GM12878 (cell line): Measurements from ENCODE around the gene JMY. TPM values are rescaled to one million over a fixed set of nuclear protein-coding genes. Genes with fewer than 3 reads are reported as not detected.

Source experiments
- ATAC-seq: fragments of 200-7000 bp; cut with Tn5 transposase; 3 replicates; pipeline ENCODE4 v1.9.1; 2020; ENCODE audit warnings: mild to moderate bottlenecking, moderate library complexity
- BruUV-seq: library from RNA; stranded (reverse); fragments of 400-500 nt; replicated peaks from 2 replicates; lab custom pipeline; 2021; lab: Mats Ljungman, UMichigan
- CTCF ChIA-PET: fragments of 300-600 bp; sonication (Branson Sonifier 250); formaldehyde crosslinking; extraction: SDS; loops from one replicate; lab custom pipeline; 2021; ENCODE audit warnings: inconsistent platforms; lab: Yijun Ruan, JAX
- POLR2A ChIA-PET: fragments of 350-600 bp; formaldehyde crosslinking; extraction: SDS; loops from one replicate; lab custom pipeline; 2021; ENCODE audit warnings: inconsistent platforms; lab: Charles Lee
- RAD21 ChIA-PET: fragments of 300-600 bp; sonication (Branson Sonifier 250); formaldehyde crosslinking; loops from one replicate; lab custom pipeline; 2023; ENCODE audit warnings: antibody characterized with exemption; ENCODE audit not compliant: unreplicated experiment; lab: Charles Lee
- SMC1A ChIA-PET: fragments of 300-600 bp; sonication (Branson Sonifier 250); formaldehyde crosslinking; loops from one replicate; lab custom pipeline; 2023; ENCODE audit not compliant: unreplicated experiment, uncharacterized antibody; lab: Charles Lee
- DNase-seq: peaks from one replicate; pipeline ENCODE4 v3.0.0-alpha.2; 2011; ENCODE audit warnings: low read depth, low spot score
- FAIRE-seq: peaks from 3 replicates; lab custom pipeline; 2011; peaks lifted over from hg19 to GRCh38; lab: Jason Lieb, UNC
- H2AFZ ChIP-seq: 2 replicates; pipeline ENCODE4 v1.6.0; 2011; ENCODE audit warnings: low read depth, low read length, control low read depth; ENCODE audit not compliant: control insufficient read depth
- H3K27ac ChIP-seq: 2 replicates; pipeline ENCODE4 v1.5.1; 2011; ENCODE audit warnings: control low read depth; ENCODE audit not compliant: control insufficient read depth, insufficient read depth
- H3K27me3 ChIP-seq, 2 experiments: replicated peaks in 1 of 2; 2 replicates each; pipeline versions ENCODE4 v1.6.0 to v1.6.1; 2011; ENCODE audit warnings: low read length in 1 of 2; ENCODE audit not compliant: control insufficient read depth in 2 of 2, insufficient read depth in 2 of 2
- H3K36me3 ChIP-seq, 2 experiments: 2 replicates each; pipeline ENCODE4 v1.5.1; 2011; ENCODE audit warnings: low read length in 1 of 2; ENCODE audit not compliant: control insufficient read depth in 2 of 2, insufficient read depth in 2 of 2
- H3K4me1 ChIP-seq: 2 replicates; pipeline ENCODE4 v1.6.1; 2011; ENCODE audit warnings: mild to moderate bottlenecking, low read length, moderate library complexity, mixed read lengths; ENCODE audit not compliant: control insufficient read depth, insufficient read depth
- H3K4me2 ChIP-seq: 2 replicates; pipeline ENCODE4 v1.6.0; 2011; ENCODE audit warnings: control low read depth; ENCODE audit not compliant: control insufficient read depth, insufficient read depth
- H3K4me3 ChIP-seq: fragments of 200-600 bp; sonication (generic); 2 replicates; pipeline ENCODE4 v1.5.1; 2016
- H3K79me2 ChIP-seq: 2 replicates; pipeline ENCODE4 v1.6.0; 2011; ENCODE audit warnings: low read length; ENCODE audit not compliant: control insufficient read depth, insufficient read depth
- H3K9ac ChIP-seq: 2 replicates; pipeline ENCODE4 v1.8.0; 2011; ENCODE audit warnings: low read length, control low read depth, mixed read lengths; ENCODE audit not compliant: control insufficient read depth, insufficient read depth
- H3K9me3 ChIP-seq: replicated peaks from 3 replicates; pipeline ENCODE4 v1.5.1; 2011; ENCODE audit warnings: mild to moderate bottlenecking, low read length; ENCODE audit not compliant: control insufficient read depth, insufficient read depth
- H4K20me1 ChIP-seq: 2 replicates; pipeline ENCODE4 v1.6.0; 2011; ENCODE audit not compliant: control insufficient read depth, insufficient read depth
- BCL11A ChIP-seq: IDR thresholded peaks from 2 replicates; pipeline ENCODE4 v1.6.1; 2011; ENCODE audit warnings: low read depth, low read length
- CBX5 ChIP-seq: sonication (generic); IDR thresholded peaks from 2 replicates; pipeline ENCODE4 v1.6.1; 2016; ENCODE audit warnings: low read depth, moderate library complexity, mild to moderate bottlenecking, inconsistent platforms
- IKZF2 ChIP-seq, 2 experiments: fragments of 450-650 bp; IDR thresholded peaks; 2 replicates each; pipeline ENCODE4 v1.6.1; 2017; ENCODE audit warnings: mild to moderate bottlenecking in 2 of 2, moderate library complexity in 2 of 2
- JUNB ChIP-seq: IDR thresholded peaks from 2 replicates; pipeline ENCODE4 v1.6.1; 2016; ENCODE audit warnings: antibody characterized with exemption, mild to moderate bottlenecking
- RAD21 ChIP-seq: IDR thresholded peaks from 2 replicates; pipeline ENCODE4 v1.6.1; 2011; ENCODE audit warnings: mild to moderate bottlenecking, low read depth, low read length, moderate library complexity; ENCODE audit not compliant: insufficient read depth
- ZBED1 ChIP-seq: IDR thresholded peaks from 2 replicates; pipeline ENCODE4 v1.6.1; 2016; ENCODE audit warnings: borderline replicate concordance
- ZNF207 ChIP-seq: fragments of 450-650 bp; IDR thresholded peaks from 2 replicates; pipeline ENCODE4 v1.6.1; 2014; ENCODE audit warnings: antibody characterized with exemption, mild to moderate bottlenecking, borderline replicate concordance
- ZNF622 ChIP-seq: fragments of 450-650 bp; IDR thresholded peaks from 2 replicates; pipeline ENCODE4 v1.6.1; 2017; ENCODE audit warnings: mild to moderate bottlenecking, inconsistent platforms
- ZZZ3 ChIP-seq: IDR thresholded peaks from 2 replicates; pipeline ENCODE4 v1.6.1; 2011; ENCODE audit warnings: low read depth; ENCODE audit not compliant: control insufficient read depth, insufficient read length
- WGBS: methylation state at CpG from one replicate; pipeline ENCODE4 v1.1.6; 2016; ENCODE audit warnings: low lambda C conversion rate; ENCODE audit not compliant: insufficient replicate concordance, insufficient coverage; ENCODE audit errors: missing lambda C conversion rate; 5-methylcytosine and 5-hydroxymethylcytosine counted together
- in situ Hi-C: fragments of 300-500 bp; cut with MboI; formaldehyde crosslinking; loops from 9 replicates; pipeline ENCODE4 v1.14.3; 2018; ENCODE audit warnings: mixed read lengths
- intact Hi-C: fragments of 100-400 bp; cut with micrococcal nuclease; formaldehyde crosslinking; loops from one replicate; pipeline ENCODE4 v1.14.2; 2022; ENCODE audit not compliant: unreplicated experiment
- polyA plus RNA-seq, 11 experiments: library from polyadenylated mRNA; depleted of rRNA in 4 of 11; unstranded in 6 of 11; stranded (reverse) in 5 of 11; fragments of >200 nt; fragmentation: Nextera tagmentation in 4 of 11; fragmentation: Illumina TruSeq in 1 of 11; extraction: Ambion mirVana in 4 of 11; extraction: Trizol in 1 of 11; gene quantifications; 1 replicate in 1 of 11; 2 replicates in 10 of 11; pipeline versions ENCODE4 v1.2.1 to v1.2.3, GENCODE V29; 2011 to 2016; ENCODE audit warnings: inconsistent platforms in 2 of 11, missing spikeins in 2 of 11, low read depth in 1 of 11
- total RNA-seq, 4 experiments: library from RNA; depleted of rRNA in 3 of 4; stranded (reverse); fragments of >200 nt in 3 of 4; fragmentation: Illumina TruSeq in 1 of 4; extraction: Trizol in 1 of 4; gene quantifications; 2 replicates each; pipeline versions ENCODE4 v1.2.1 to v1.2.3, GENCODE V29; 2013 to 2021
- TF ChIP-seq, protein P1 (sequence below): IDR thresholded peaks from 2 replicates; pipeline ENCODE4 v1.6.1; 2012; ENCODE audit warnings: mild to moderate bottlenecking, low read depth, low read length
- TF ChIP-seq, protein P2 (sequence below): fragments of 150-350 bp; IDR thresholded peaks from 2 replicates; pipeline ENCODE4 v1.6.1; 2016; ENCODE audit warnings: low read depth, low read length
- TF ChIP-seq, protein P3 (sequence below): fragments of 450-650 bp; IDR thresholded peaks from 2 replicates; pipeline ENCODE4 v1.6.1; 2017; ENCODE audit warnings: mild to moderate bottlenecking

Gene JMY
- total and polyA plus RNA-seq, 10 of the 15 experiments (the other 5 are each of a cell fraction or from before 2014, with no cell fraction given) = 0.63 to 4.8 (median 2.4) TPM

DNA sequence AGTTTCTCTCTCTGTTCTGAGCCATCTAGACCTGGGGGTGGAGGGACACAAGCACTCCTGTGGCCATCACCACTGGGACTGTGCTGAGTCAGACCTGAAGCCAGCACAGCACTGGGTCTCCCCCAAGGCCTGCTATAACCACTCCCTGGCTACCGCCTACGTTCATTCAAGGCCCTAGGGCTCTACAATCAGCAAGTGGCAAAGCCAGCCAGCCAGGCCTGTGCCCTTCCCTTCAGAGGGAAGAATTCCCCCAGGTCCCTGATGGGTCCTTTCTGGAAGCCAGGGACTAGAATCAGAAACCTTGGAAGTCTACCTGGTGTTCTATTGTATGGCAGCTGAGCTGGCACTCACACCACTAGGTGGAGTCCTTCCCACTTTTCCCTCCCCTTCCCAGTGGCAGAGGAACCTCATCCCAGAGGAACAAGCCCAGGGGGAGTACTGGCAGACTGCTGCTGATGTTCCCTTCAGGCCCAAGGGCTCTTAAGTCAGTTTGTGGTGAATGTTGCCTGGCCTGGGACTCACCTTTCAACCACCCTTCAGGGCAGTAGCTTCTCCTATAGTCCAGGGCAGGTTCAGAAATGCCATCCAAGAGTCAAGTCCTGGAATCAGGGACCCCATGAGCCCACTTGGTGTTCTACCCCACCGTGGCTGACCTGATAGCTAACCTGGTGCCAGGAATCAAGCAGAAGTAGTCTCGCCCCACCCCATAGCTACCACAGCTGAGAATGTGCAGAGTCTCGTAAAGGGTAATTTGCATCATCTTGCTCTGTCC, 20.0 kb downstream of the JMY start:
- no TSS peak for BruUV-seq
- no peak overlapping the region for H3K4me3 ChIP-seq
- no peaks in the 10 kb centered on the region; a peak in 1 of 4 replicates for H3K36me3 ChIP-seq
- peaks cover 3% of the 10 kb centered on the region for H3K79me2 ChIP-seq
- no peaks in the 10 kb centered on the region for H3K27me3 ChIP-seq
- intact Hi-C loops = no loop called here
- RAD21 ChIA-PET = interaction anchor here (0.7 to 1.2 kb wide), 3 partner anchors 55 to 205 kb away, joined by 3 to 5 read pairs (median 3); no protein-coding TSS in a partner anchor
- peak; percentile 90 for ATAC-seq
- H3K4me2 ChIP-seq = peak overlapping the region; percentile 53; the same call in 1 of the 2 replicates
- no peaks in the 10 kb centered on the region for H4K20me1 ChIP-seq
- H2AFZ ChIP-seq = peak overlapping the region; percentile 26; the same call in 1 of the 2 replicates
- in situ Hi-C loops = no loop called here
- DNase-seq = no peak
- FAIRE-seq = no peak
- SMC1A ChIA-PET = interaction anchor here (0.6 to 2.2 kb wide), 10 partner anchors 13 to 1117 kb away, joined by 3 to 7 read pairs (median 3); no protein-coding TSS in a partner anchor
- H3K9me3 ChIP-seq = no peaks in the 10 kb centered on the region
- POLR2A ChIA-PET = interaction anchor here (0.5 kb wide), 1 partner anchor 1041 kb away, joined by 4 read pairs; no protein-coding TSS in a partner anchor
- WGBS = 40% methylated on average over 5 of the region's 5 CpGs
- H3K27ac ChIP-seq = no peak overlapping the region
- CTCF ChIA-PET = interaction anchor here (0.6 to 2.3 kb wide), 22 partner anchors 9 to 782 kb away, joined by 3 to 23 read pairs (median 3); no protein-coding TSS in a partner anchor
- H3K9ac ChIP-seq = peak overlapping the region; percentile 19; the same call in 1 of the 2 replicates
- peaks cover 17% of the 10 kb centered on the region for H3K4me1 ChIP-seq
- TF ChIP-seq ZNF622 (no peak), RAD21 (0 out of 2 replicates have a peak, but pooled peaks have one; percentile 23), ZZZ3 (no peak), ZBED1 (no peak), CBX5 (no peak), BCL11A (no peak; the same call in 1 of the 2 replicates), ZNF207 (no peak), IKZF2 (IDR thresholded peaks at IDR 0.05) (peak; percentile 59 to 64), JUNB (peak; percentile 52; the same call in 1 of the 2 replicates)
- TF ChIP-seq, protein P1, sequence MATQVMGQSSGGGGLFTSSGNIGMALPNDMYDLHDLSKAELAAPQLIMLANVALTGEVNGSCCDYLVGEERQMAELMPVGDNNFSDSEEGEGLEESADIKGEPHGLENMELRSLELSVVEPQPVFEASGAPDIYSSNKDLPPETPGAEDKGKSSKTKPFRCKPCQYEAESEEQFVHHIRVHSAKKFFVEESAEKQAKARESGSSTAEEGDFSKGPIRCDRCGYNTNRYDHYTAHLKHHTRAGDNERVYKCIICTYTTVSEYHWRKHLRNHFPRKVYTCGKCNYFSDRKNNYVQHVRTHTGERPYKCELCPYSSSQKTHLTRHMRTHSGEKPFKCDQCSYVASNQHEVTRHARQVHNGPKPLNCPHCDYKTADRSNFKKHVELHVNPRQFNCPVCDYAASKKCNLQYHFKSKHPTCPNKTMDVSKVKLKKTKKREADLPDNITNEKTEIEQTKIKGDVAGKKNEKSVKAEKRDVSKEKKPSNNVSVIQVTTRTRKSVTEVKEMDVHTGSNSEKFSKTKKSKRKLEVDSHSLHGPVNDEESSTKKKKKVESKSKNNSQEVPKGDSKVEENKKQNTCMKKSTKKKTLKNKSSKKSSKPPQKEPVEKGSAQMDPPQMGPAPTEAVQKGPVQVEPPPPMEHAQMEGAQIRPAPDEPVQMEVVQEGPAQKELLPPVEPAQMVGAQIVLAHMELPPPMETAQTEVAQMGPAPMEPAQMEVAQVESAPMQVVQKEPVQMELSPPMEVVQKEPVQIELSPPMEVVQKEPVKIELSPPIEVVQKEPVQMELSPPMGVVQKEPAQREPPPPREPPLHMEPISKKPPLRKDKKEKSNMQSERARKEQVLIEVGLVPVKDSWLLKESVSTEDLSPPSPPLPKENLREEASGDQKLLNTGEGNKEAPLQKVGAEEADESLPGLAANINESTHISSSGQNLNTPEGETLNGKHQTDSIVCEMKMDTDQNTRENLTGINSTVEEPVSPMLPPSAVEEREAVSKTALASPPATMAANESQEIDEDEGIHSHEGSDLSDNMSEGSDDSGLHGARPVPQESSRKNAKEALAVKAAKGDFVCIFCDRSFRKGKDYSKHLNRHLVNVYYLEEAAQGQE = no peak
- TF ChIP-seq, protein P2, sequence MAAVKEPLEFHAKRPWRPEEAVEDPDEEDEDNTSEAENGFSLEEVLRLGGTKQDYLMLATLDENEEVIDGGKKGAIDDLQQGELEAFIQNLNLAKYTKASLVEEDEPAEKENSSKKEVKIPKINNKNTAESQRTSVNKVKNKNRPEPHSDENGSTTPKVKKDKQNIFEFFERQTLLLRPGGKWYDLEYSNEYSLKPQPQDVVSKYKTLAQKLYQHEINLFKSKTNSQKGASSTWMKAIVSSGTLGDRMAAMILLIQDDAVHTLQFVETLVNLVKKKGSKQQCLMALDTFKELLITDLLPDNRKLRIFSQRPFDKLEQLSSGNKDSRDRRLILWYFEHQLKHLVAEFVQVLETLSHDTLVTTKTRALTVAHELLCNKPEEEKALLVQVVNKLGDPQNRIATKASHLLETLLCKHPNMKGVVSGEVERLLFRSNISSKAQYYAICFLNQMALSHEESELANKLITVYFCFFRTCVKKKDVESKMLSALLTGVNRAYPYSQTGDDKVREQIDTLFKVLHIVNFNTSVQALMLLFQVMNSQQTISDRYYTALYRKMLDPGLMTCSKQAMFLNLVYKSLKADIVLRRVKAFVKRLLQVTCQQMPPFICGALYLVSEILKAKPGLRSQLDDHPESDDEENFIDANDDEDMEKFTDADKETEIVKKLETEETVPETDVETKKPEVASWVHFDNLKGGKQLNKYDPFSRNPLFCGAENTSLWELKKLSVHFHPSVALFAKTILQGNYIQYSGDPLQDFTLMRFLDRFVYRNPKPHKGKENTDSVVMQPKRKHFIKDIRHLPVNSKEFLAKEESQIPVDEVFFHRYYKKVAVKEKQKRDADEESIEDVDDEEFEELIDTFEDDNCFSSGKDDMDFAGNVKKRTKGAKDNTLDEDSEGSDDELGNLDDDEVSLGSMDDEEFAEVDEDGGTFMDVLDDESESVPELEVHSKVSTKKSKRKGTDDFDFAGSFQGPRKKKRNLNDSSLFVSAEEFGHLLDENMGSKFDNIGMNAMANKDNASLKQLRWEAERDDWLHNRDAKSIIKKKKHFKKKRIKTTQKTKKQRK = no peak
- TF ChIP-seq, protein P3, sequence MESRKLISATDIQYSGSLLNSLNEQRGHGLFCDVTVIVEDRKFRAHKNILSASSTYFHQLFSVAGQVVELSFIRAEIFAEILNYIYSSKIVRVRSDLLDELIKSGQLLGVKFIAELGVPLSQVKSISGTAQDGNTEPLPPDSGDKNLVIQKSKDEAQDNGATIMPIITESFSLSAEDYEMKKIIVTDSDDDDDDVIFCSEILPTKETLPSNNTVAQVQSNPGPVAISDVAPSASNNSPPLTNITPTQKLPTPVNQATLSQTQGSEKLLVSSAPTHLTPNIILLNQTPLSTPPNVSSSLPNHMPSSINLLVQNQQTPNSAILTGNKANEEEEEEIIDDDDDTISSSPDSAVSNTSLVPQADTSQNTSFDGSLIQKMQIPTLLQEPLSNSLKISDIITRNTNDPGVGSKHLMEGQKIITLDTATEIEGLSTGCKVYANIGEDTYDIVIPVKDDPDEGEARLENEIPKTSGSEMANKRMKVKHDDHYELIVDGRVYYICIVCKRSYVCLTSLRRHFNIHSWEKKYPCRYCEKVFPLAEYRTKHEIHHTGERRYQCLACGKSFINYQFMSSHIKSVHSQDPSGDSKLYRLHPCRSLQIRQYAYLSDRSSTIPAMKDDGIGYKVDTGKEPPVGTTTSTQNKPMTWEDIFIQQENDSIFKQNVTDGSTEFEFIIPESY = no peak
